GM19397 (cell line): ENCODE data around the gene SYT7.

Experiments
- ATAC-seq: cut with Tn5 transposase; IDR thresholded peaks from one replicate; pipeline ENCODE4 v1.9.1; 2021; ENCODE audit warnings: mild to moderate bottlenecking, moderate library complexity; ENCODE audit not compliant: unreplicated experiment

The SYT7 gene

GRCh38 chr11:61586792-61587430 lies 6.0 kb upstream of the SYT7 start:
- ATAC-seq = no peak

GRCh38 chr11:61585115-61585514 lies 4.2 kb upstream of the SYT7 start:
- ATAC-seq = no peak

- no peak for ATAC-seq
These were observed 1.1 kb upstream of the SYT7 start for GRCh38 chr11:61581931-61582330.

GRCh38 chr11:61580271-61580888 lies 496 bp downstream of the SYT7 start:
- no peak for ATAC-seq

DNA sequence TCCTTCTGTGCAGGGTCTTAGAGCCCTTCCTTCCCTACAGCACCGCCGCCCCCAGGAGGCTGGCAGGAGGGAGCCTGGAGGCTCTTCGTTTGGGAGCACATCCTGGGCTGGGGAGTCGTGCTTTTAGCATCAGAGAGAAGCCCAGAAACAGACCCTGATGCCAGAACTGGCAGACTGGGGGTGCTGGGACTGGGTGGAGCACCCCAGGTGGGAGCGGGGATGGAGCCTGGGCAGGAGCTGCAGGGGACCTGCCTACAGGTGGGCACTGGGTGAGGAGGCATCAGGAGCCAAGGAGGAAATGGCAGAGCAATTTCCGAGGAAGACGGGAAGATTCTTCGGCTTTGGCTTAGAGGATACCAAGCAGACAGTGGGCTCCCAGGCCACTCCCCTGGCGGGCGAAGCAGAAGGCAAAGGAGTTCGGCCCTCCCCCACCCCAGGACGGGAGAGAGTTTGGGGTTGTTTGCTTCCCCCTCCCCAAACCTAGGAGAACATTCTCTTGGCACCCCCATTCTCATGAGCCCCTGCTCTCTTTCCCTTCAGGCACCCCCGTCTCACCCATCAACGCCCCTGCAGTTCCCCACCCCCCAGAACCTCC lies 1.1 kb downstream of the SYT7 start:
- ATAC-seq = no peak

DNA sequence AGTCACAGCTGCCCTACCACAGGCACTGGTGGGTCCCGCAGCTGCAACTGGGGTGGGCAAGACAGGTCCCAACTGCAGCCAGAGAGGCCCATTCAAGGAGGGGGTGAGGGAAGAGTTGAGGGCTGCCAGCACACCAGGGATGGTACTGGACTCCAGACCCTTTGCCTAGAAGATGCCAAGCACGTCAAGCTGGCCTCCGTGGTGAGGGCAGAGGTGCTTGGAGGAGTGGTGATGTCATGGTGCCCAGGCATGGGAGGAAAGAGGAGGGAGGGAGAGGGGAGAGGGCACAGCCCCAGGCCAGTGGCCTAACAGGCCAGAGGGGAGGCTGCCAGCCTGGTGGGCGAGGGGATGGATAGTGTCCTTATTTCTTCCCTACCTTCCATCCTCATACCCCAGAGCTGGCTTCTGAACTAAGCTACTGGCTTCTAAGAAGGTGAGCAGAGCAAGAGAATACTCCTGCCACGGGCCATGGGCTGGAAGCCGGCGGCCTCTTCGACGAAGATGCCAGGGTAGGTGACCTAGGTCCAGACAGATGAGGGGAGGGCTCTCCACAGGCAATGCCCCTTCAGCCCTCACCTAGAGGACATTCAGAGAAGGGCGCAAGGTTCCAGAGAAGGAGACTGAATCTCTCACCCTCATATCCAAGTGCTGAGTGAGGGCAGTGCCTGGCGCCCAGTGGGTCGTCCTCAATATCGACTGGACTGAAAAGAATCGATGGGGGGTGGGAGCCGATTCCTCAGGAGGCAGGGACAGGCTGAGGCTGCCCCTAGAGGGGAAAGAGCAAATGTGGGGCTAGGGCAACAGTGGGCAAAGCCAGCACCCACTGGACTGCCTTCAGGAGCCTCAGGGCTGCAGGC lies 1.8 kb downstream of the SYT7 start:
- ATAC-seq = no peak

- ATAC-seq = no peak
These were observed 3.3 kb downstream of the SYT7 start for GRCh38 chr11:61577383-61578118.

GRCh38 chr11:61575886-61576861 lies 4.7 kb downstream of the SYT7 start:
- ATAC-seq = no peak

GRCh38 chr11:61574611-61575010 lies 6.3 kb downstream of the SYT7 start:
- no peak for ATAC-seq

GRCh38 chr11:61572913-61573312 lies 8.0 kb downstream of the SYT7 start:
- ATAC-seq = no peak

GRCh38 chr11:61571869-61572268 lies 9.0 kb downstream of the SYT7 start:
- ATAC-seq = no peak

- ATAC-seq = no peak
These were observed 9.5 kb downstream of the SYT7 start for GRCh38 chr11:61571337-61571736.

- ATAC-seq = no peak
These were observed 11.2 kb downstream of the SYT7 start for GRCh38 chr11:61569701-61570100.

DNA sequence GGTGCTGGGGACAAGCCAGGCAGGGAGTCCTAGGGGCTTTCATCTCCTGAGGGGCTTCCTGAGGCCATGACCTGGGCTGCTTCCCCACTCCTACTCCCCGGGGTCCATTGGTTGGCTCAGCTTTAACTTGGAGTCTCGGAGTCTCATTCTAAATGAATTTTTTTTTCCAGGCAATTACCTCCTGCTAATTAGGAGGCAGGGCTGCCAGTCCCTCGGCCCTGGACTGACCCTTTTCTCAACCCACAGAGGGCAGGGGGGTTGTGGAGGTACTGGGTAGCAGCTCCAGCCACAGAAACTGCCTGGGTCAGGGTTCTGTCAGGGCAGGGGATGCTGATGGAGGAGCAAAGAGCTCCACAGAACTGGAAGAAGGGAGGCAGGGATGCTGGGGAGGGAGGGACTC lies 11.9 kb downstream of the SYT7 start:
- no peak for ATAC-seq

DNA sequence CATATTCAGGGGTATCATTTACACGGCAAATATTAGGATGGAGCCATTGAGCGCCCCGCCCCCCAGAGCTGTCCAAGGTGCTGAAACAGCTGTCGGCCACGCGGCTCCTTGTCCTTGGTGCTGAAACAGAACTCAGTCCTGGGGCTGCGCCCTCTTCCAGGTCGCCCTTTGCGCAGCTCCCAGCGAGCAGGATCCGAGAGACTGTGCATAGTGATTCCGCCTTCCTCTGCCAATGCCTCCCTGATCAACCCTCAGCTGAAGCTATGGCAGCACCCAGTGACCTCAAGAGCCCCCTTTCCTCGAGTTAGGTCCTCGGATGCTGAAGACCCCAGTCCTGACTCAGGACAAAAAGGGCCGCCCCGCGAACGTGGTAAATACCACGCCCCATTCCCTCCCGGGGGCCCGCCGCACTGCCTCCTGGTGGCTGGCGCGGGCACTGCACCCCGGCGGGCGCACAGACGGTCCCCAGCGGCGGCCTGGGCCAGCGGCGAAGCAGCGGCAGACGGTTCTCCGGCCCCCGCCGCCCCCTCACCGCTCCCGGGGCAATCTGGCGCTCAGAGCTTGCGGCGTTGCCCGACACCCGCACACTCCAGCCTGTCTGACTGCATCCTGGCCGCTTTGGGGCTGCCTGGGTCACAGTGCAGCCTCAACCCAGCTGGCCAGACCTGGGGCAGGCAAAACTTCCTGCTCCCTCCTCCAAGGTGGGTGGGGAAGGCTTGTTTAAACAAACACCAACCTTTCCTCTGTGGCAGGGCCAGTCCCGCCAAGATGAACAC lies 13.4 kb downstream of the SYT7 start:
- no peak for ATAC-seq

DNA sequence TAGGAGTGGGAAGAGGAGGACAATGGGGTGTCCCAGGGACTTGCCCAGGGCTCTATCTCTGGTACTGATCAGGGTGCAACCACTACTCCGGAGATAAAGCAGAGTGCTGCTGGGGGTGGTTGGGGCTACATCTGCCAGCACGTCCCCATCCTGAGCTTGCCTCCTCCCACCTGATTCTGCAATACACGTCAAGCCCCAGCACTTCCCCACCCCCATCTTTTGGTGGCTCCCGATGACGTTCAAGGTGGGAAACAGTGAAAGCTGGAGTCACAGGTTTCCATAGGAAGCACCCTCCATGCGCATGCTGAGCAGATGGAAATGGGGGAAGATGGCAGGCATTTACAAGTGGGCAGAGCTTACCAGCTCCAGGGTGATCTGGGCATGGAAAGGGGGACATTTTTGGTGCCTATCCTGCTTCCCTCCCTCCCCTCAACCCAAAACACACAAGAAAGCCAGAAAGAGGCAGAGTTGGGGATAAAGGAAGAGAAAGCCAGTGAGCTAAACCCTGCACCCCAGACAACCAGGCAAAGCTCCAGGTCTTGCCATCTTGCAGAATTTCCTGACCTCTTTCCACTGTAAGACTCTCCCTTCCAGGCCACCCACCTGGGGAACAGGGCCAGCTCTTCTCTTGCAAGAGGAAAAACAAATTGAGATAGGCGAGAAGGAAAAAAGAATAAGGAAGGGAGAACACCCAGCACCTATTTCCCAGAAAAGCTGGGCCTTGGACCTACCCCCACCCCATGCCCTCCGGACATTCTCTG lies 15.8 kb downstream of the SYT7 start:
- no peak for ATAC-seq

DNA sequence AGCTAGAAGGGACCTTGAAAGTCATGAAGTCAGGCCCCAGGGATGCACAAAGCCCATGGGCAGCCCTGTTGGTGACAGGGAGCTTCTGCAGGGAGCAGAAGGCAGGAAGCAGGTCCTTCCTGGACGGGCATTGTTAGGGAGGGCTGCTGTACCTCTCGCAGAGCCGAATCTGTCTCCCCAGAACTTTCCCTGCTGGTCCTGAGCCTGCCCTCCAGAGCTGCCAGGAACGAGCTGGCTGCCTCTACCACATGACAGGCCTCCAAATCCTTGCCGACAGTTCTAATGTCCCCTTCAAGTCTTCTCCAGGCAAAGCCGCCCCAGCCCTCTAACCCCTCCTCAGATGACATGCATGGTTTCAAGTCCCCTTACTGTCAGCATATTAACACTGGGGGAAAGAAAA lies 20.1 kb downstream of the SYT7 start:
- ATAC-seq = no peak

DNA sequence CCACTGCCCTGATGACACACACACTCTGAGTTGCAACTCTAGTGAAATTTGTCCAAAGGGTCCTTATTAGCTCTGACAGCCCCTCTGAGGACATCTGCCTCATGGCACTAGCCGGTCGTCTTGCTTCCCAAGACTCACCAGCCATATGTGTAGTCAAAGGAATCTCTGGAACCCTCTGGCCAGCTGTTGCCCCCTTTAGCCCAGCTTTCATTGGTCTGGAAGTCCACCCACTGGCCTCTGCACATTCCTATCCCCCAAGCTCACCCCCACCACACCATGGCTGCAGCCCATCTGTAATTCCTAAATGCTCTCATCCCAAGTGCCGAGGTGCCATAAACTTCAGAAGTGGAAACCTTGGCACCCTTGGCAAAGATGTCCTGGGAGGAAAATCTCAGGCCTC lies 24.3 kb downstream of the SYT7 start:
- no peak for ATAC-seq
